ENCODE results near the gene ZNF507. TPM values are rescaled to one million over a fixed set of nuclear protein-coding genes. Genes with fewer than 3 reads are reported as not detected.

Gene ZNF507
- total and polyA plus RNA-seq, 9 of the 15 experiments (the other 6 are each of a cell fraction or from before 2014, with no cell fraction given) = 2.9 to 25.0 (median 10.4) TPM

DNA sequence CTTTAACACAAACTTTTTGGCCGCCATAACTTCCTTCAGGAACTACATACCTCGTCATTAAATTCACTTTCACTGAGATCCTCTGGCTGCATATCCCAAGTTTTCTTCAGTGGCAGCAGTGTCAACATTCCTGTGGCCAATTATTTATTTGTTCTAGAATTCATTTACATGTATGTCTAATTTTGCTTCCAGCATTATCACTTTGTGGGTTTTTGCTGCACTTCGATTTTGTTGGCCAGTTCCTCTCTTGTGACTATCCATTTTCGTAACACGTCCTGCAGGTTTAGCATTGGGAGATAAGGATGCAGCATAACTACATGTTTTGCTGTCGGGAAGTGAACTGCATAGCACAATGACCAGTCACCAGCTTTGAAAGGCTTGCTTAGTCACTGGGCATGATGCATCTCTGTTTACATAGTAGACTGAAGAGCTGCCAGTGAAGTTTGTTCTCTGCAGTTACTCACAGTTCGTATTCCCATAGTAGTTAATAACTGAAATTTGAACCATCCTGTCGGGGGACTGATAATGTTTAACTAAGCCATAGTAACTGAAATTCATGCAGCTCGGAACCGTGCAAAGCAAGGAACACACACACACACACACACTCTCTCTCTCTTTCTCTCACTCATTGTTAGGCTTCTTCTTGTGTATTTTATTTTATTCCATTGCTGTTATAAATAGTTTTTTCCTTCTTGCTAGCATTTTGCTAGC, 28.3 kb downstream of the ZNF507 start (continued):
- peak; percentile 21 for TF ChIP-seq RFX1 (IDR thresholded peaks at IDR 0.05)
- TF ChIP-seq ESRRA (IDR thresholded peaks at IDR 0.05; ENCODE audit: borderline replicate concordance, low read depth) = 0 out of 2 replicates have a peak, but pooled peaks have one; percentile 56
- TF ChIP-seq ZNF444 (CRISPR knock-in tag; IDR thresholded peaks at IDR 0.05) = no peak
- TF ChIP-seq ZEB2 (IDR thresholded peaks at IDR 0.05) = peak; percentile 33; the same call in 1 of the 2 replicates
- TF ChIP-seq FOXA1 (IDR thresholded peaks at IDR 0.05; ENCODE audit: borderline replicate concordance) = peak; percentile 93
- TF ChIP-seq MTA1 (IDR thresholded peaks at IDR 0.05; ENCODE audit: borderline replicate concordance) = peak; percentile 80; the same call in 1 of the 2 replicates
- TF ChIP-seq CCNT2 (IDR thresholded peaks at IDR 0.05; ENCODE audit: borderline replicate concordance, extremely low read depth, insufficient read length, low read depth, low read length) = peak; percentile 32
- peak; percentile 96 for TF ChIP-seq CTBP1 (IDR thresholded peaks at IDR 0.05; ENCODE audit: borderline replicate concordance)
- TF ChIP-seq, protein P1, sequence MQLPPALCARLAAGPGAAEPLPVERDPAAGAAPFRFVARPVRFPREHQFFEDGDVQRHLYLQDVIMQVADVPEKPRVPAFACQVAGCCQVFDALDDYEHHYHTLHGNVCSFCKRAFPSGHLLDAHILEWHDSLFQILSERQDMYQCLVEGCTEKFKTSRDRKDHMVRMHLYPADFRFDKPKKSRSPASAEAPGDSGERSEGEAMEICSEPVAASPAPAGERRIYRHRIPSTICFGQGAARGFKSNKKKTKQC (CRISPR knock-in tag; IDR thresholded peaks at IDR 0.05) = no peak
- no peak for TF ChIP-seq DDX20 (tag; IDR thresholded peaks at IDR 0.05; ENCODE audit: low read depth)
- TF ChIP-seq SMARCE1 (IDR thresholded peaks at IDR 0.05) = peak; percentile 98
- TF ChIP-seq, protein P2, sequence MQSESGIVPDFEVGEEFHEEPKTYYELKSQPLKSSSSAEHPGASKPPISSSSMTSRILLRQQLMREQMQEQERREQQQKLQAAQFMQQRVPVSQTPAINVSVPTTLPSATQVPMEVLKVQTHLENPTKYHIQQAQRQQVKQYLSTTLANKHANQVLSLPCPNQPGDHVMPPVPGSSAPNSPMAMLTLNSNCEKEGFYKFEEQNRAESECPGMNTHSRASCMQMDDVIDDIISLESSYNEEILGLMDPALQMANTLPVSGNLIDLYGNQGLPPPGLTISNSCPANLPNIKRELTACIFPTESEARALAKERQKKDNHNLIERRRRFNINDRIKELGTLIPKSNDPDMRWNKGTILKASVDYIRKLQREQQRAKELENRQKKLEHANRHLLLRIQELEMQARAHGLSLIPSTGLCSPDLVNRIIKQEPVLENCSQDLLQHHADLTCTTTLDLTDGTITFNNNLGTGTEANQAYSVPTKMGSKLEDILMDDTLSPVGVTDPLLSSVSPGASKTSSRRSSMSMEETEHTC (IDR thresholded peaks at IDR 0.05) = peak; percentile 76; the same call in 1 of the 2 replicates
- TF ChIP-seq ZNF699 (CRISPR knock-in tag; IDR thresholded peaks at IDR 0.05; ENCODE audit: insufficient replicate concordance) = no peak
- TF ChIP-seq CBFA2T3 (IDR thresholded peaks at IDR 0.05) = peak; percentile 85
- peak; percentile 68 for TF ChIP-seq FOS (IDR thresholded peaks at IDR 0.05; ENCODE audit: extremely low read depth, insufficient read length)
- TF ChIP-seq GABPB1 (CRISPR knock-in tag; IDR thresholded peaks at IDR 0.05) = no peak
- TF ChIP-seq DIDO1 (tag; IDR thresholded peaks at IDR 0.05; ENCODE audit: low read depth) = no peak
- TF ChIP-seq NR2C1 (IDR thresholded peaks at IDR 0.05) = no peak
- 0 out of 2 replicates have a peak, but pooled peaks have one; percentile 24 for TF ChIP-seq NR2C1 (tag; IDR thresholded peaks at IDR 0.05)
- peak; percentile 58 for TF ChIP-seq HNRNPLL (IDR thresholded peaks at IDR 0.05; ENCODE audit: low read depth, low read length, poor library complexity, severe bottlenecking)
- no peak for TF ChIP-seq FOXP1 (CRISPR knock-in tag; IDR thresholded peaks at IDR 0.05)
- no peak for TF ChIP-seq ILK (tag; IDR thresholded peaks at IDR 0.05; ENCODE audit: borderline replicate concordance, low read depth)
- TF ChIP-seq FOXA3 (CRISPR knock-in tag; conservative IDR thresholded peaks at IDR 0.05 in 1 of 2, IDR thresholded peaks at IDR 0.05 in 1 of 2) = peak; percentile 99 to 100
- TF ChIP-seq ARID1B (IDR thresholded peaks at IDR 0.05) = peak; percentile 94
- peak; percentile 67; the same call in 1 of the 2 replicates for TF ChIP-seq ZNF24 (IDR thresholded peaks at IDR 0.05)
- peak; percentile 62 for TF ChIP-seq ASH1L (IDR thresholded peaks at IDR 0.05; ENCODE audit: borderline replicate concordance, low read depth, partially characterized antibody)
- TF ChIP-seq CBX5 (IDR thresholded peaks at IDR 0.05; ENCODE audit: borderline replicate concordance, low read depth) = no peak
- TF ChIP-seq MTA2 (IDR thresholded peaks at IDR 0.05; ENCODE audit: low read depth) = no peak; the same call in none of the 2 replicates
- peak; percentile 97 for TF ChIP-seq DPF2 (IDR thresholded peaks at IDR 0.05)
- peak; percentile 51; the same call in 1 of the 2 replicates for TF ChIP-seq MEF2A (IDR thresholded peaks at IDR 0.05; ENCODE audit: control insufficient read depth, low read depth, low read length)
